ENCODE data around the gene EML6.

- no peak for TF ChIP-seq CTCF (IDR thresholded peaks at IDR 0.05)
- TF ChIP-seq POLR2A (IDR thresholded peaks at IDR 0.05) = no peak
These were observed 26.6 kb downstream of the EML6 start for GRCh38 chr2:54750040-54750439.
